Stimulated activated CD4-positive, alpha-beta T cell treated with anti-CD3 and anti-CD28 coated beads, Interleukin-1b, Interleukin-23, amount 100 ng/mL, for 4 hours (primary cell): ENCODE results near the gene TBPL2.
"Not testable (repeated sequence)": the region's sequence is repeated elsewhere in the genome, so short reads cannot be mapped to it uniquely, and the experiment has no call there.

ENCODE experiments used
- DNase-seq, 2 donors: peaks; one replicate each; pipeline ENCODE4 v3.0.0-alpha.2; 2020; ENCODE audit warnings: low read depth in 2 of 2

TBPL2 gene

GRCh38 chr14:55440385-55440784, at the start of gene TBPL2:
Gene TBPL2, minus strand, starts transcription at chr14:55440616. Its CDS starts 167 bp downstream, at chr14:55440449.
- DNase-seq, result no peak

GRCh38 chr14:55488204-55488603, 47.8 kb upstream of the TBPL2 start:
- no peak for DNase-seq

GRCh38 chr14:55482936-55483605, 42.7 kb upstream of the TBPL2 start:
- no peak for DNase-seq

- no peak for DNase-seq
These were observed 41.4 kb upstream of the TBPL2 start for GRCh38 chr14:55481769-55482168.

- no peak for DNase-seq
These were observed 37.3 kb upstream of the TBPL2 start for GRCh38 chr14:55477680-55478079.

GRCh38 chr14:55476448-55476847, 36.0 kb upstream of the TBPL2 start:
- not testable (repeated sequence) for DNase-seq

- DNase-seq, result no peak
These were observed 33.4 kb upstream of the TBPL2 start for GRCh38 chr14:55473786-55474185.

- DNase-seq, result no peak
These were observed 29.6 kb upstream of the TBPL2 start for GRCh38 chr14:55470025-55470424.

- no peak for DNase-seq
These were observed 26.9 kb upstream of the TBPL2 start for GRCh38 chr14:55467307-55467706.

- DNase-seq, result no peak
These were observed 18.5 kb upstream of the TBPL2 start for GRCh38 chr14:55458800-55459515.

GRCh38 chr14:55457496-55457895, 17.1 kb upstream of the TBPL2 start:
- DNase-seq, result no peak

GRCh38 chr14:55456411-55456810, 16.0 kb upstream of the TBPL2 start:
- not testable (repeated sequence) for DNase-seq

- no peak for DNase-seq
These were observed 14.0 kb upstream of the TBPL2 start for GRCh38 chr14:55454264-55455002.

GRCh38 chr14:55451950-55452349, 11.5 kb upstream of the TBPL2 start:
- DNase-seq, result no peak

- DNase-seq, result no peak
These were observed 11.0 kb upstream of the TBPL2 start for GRCh38 chr14:55451398-55451797.

- DNase-seq, result no peak
These were observed 10.6 kb upstream of the TBPL2 start for GRCh38 chr14:55450987-55451386.

GRCh38 chr14:55450539-55450938, 10.1 kb upstream of the TBPL2 start:
- no peak for DNase-seq

GRCh38 chr14:55450124-55450523, 9.7 kb upstream of the TBPL2 start:
- DNase-seq, result no peak

- no peak for DNase-seq
These were observed 8.7 kb upstream of the TBPL2 start for GRCh38 chr14:55449116-55449515.

- no peak for DNase-seq
These were observed 7.8 kb upstream of the TBPL2 start for GRCh38 chr14:55448141-55448614.

- DNase-seq, result no peak
These were observed 6.4 kb upstream of the TBPL2 start for GRCh38 chr14:55446833-55447232.

GRCh38 chr14:55446127-55446736, 5.8 kb upstream of the TBPL2 start:
- peak in 1 of 2 donors; percentile 56 for DNase-seq
